Erythroblast (primary cell): ENCODE data around the gene FBXW7.

ENCODE experiments used
- GATA1 ChIP-seq: IDR thresholded peaks from 2 replicates; pipeline ENCODE4 v1.6.1; 2011; ENCODE audit warnings: low read depth, mild to moderate bottlenecking, control low read depth, low read length, moderate library complexity
- POLR2A ChIP-seq: IDR thresholded peaks from 2 replicates; pipeline ENCODE4 v1.6.1; 2011; ENCODE audit warnings: mild to moderate bottlenecking, low read length

DNA sequence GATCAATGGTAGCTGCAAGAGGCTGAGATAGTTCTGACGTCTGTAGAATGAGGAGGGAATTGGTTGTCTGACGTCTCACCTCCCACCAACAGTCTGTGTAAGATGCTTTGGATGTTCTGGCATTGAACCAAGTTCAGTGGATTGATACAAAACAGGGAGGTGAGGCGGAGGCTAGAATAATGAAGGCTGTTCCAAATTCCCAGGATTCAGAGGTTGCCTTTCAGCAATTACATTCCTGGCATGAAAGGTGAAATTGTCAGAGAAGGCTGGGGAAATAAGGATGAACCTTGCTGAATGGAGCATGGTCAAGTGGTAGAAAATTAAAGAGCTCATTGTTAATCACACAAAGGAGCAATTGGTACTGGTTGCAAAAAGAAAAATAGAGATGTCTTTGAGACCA is 241.6 kb downstream of the FBXW7 start:
- TF ChIP-seq POLR2A = no peak
- TF ChIP-seq GATA1 = no peak
